ENCODE measurements around the gene LRPPRC.

Gene LRPPRC

GRCh38 chr2:43897492-43897891, 98.3 kb downstream of the LRPPRC start:
- H3K79me2 ChIP-seq (ENCODE audit: insufficient read depth, low read length) = no peaks in the 10 kb centered on the region
- H4K20me1 ChIP-seq (ENCODE audit: insufficient read depth, low read length) = no peaks in the 10 kb centered on the region
- H3F3A ChIP-seq (ENCODE audit: insufficient read depth, low read length) = no peaks in the 10 kb centered on the region
- H3K27ac ChIP-seq (ENCODE audit: low read depth, low read length, poor library complexity, severe bottlenecking) = no peak overlapping the region
- H3K4me1 ChIP-seq (ENCODE audit: insufficient read depth, low read length, severe bottlenecking) = no peaks in the 10 kb centered on the region
- H3K9ac ChIP-seq (ENCODE audit: low read length) = no peak overlapping the region
- peaks cover 93% of the 10 kb centered on the region for H3K36me3 ChIP-seq (ENCODE audit: insufficient read depth, low read length)
- no peak overlapping the region for H3K4me3 ChIP-seq (ENCODE audit: low read depth, low read length, poor library complexity, severe bottlenecking)
- TF ChIP-seq EZH2 (IDR thresholded peaks at IDR 0.05; ENCODE audit: borderline replicate concordance, low read length) = no peak
- TF ChIP-seq CTCF (IDR thresholded peaks at IDR 0.05; ENCODE audit: low read length) = no peak
- H3K4me2 ChIP-seq (ENCODE audit: low read length) = no peak overlapping the region
- no peak overlapping the region for H2AFZ ChIP-seq (ENCODE audit: low read length)
- no peaks in the 10 kb centered on the region for H3K9me2 ChIP-seq (ENCODE audit: low read depth, low read length)
- no peaks in the 10 kb centered on the region for H3K27me3 ChIP-seq (ENCODE audit: insufficient read depth, low read length)
- no peaks in the 10 kb centered on the region for H3K9me3 ChIP-seq (ENCODE audit: low read length)

- no peaks in the 10 kb centered on the region for H3K27me3 ChIP-seq (ENCODE audit: insufficient read depth, low read length)
- no peaks in the 10 kb centered on the region for H4K20me1 ChIP-seq (ENCODE audit: insufficient read depth, low read length)
- H3K9me2 ChIP-seq (ENCODE audit: low read depth, low read length) = no peaks in the 10 kb centered on the region
- H3K9me3 ChIP-seq (ENCODE audit: low read length) = no peaks in the 10 kb centered on the region
- H3K27ac ChIP-seq (ENCODE audit: low read depth, low read length, poor library complexity, severe bottlenecking) = no peak overlapping the region
- no peaks in the 10 kb centered on the region for H3F3A ChIP-seq (ENCODE audit: insufficient read depth, low read length)
- H3K36me3 ChIP-seq (ENCODE audit: insufficient read depth, low read length) = peaks cover 94% of the 10 kb centered on the region
- no peak overlapping the region for H3K4me3 ChIP-seq (ENCODE audit: low read depth, low read length, poor library complexity, severe bottlenecking)
- H3K4me2 ChIP-seq (ENCODE audit: low read length) = no peak overlapping the region
- no peak overlapping the region for H3K9ac ChIP-seq (ENCODE audit: low read length)
- no peak for TF ChIP-seq EZH2 (IDR thresholded peaks at IDR 0.05; ENCODE audit: borderline replicate concordance, low read length)
- TF ChIP-seq CTCF (IDR thresholded peaks at IDR 0.05; ENCODE audit: low read length) = no peak
- no peak overlapping the region for H2AFZ ChIP-seq (ENCODE audit: low read length)
- no peaks in the 10 kb centered on the region for H3K4me1 ChIP-seq (ENCODE audit: insufficient read depth, low read length, severe bottlenecking)
- no peaks in the 10 kb centered on the region for H3K79me2 ChIP-seq (ENCODE audit: insufficient read depth, low read length)
Observed at GRCh38 chr2:43896906-43897305, 98.9 kb downstream of the LRPPRC start.

GRCh38 chr2:43894743-43895142, 101.0 kb downstream of the LRPPRC start:
- Histone ChIP-seq H3K36me3 (ENCODE audit: insufficient read depth, low read length) (peaks cover 93% of the 10 kb centered on the region), H4K20me1 (ENCODE audit: insufficient read depth, low read length) (no peaks in the 10 kb centered on the region), H3K4me2 (ENCODE audit: low read length) (no peak overlapping the region), H3K9me3 (ENCODE audit: low read length) (no peaks in the 10 kb centered on the region), H3K4me3 (ENCODE audit: low read depth, low read length, poor library complexity, severe bottlenecking) (no peak overlapping the region), H2AFZ (ENCODE audit: low read length) (no peak overlapping the region), H3K27ac (ENCODE audit: low read depth, low read length, poor library complexity, severe bottlenecking) (no peak overlapping the region), H3K27me3 (ENCODE audit: insufficient read depth, low read length) (no peaks in the 10 kb centered on the region), H3K4me1 (ENCODE audit: insufficient read depth, low read length, severe bottlenecking) (no peaks in the 10 kb centered on the region), H3K9ac (ENCODE audit: low read length) (no peak overlapping the region), H3K79me2 (ENCODE audit: insufficient read depth, low read length) (no peaks in the 10 kb centered on the region), H3K9me2 (ENCODE audit: low read depth, low read length) (no peaks in the 10 kb centered on the region), H3F3A (ENCODE audit: insufficient read depth, low read length) (no peaks in the 10 kb centered on the region)
- TF ChIP-seq CTCF (IDR thresholded peaks at IDR 0.05; ENCODE audit: low read length) (no peak), EZH2 (IDR thresholded peaks at IDR 0.05; ENCODE audit: borderline replicate concordance, low read length) (no peak)

All from OCI-LY1 (cell line).